Stimulated activated CD8-positive, alpha-beta memory T cell treated with anti-CD3 and anti-CD28 coated beads, Interleukin-12 subunit alpha, Interleukin-12 subunit beta, amount 100 ng/mL, for 1 hour (primary cell): ENCODE data around the gene PIGQ.
"Not testable (repeated sequence)": the region's sequence is repeated elsewhere in the genome, so short reads cannot be mapped to it uniquely, and the experiment has no call there.

Source experiments
- DNase-seq: peaks from one replicate; pipeline ENCODE4 v3.0.0-alpha.2; 2020; ENCODE audit warnings: low read depth

Gene PIGQ

DNA sequence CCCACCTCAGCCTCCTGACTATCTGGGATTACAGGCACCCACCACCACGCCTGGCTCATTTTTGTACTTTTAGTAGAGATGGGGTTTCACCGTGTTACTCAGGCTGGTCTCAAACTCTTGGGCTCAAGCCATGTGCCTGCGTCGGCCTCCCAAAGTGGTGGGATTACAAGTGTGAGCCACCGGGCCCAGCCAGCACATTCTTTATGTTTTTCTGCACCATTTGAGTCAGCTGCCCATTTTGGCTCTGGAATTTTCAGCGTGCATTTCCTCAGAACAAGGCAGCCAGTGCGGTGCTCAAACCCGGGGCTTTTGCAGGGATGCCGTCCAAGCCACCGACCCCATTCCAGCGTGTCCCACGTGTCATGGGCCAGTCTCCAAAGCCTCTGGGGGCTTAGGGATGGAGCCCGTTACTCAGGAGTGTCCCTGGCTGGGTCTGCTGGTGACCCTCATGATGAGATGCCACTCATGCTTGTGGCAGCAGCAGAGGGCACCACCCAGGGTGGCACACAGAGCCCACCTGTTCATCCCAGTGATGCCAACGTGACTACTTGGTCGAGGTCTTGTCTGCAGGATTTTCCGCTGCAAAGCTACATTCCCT lies 16.4 kb downstream of the PIGQ start:
- no peak for DNase-seq

DNA sequence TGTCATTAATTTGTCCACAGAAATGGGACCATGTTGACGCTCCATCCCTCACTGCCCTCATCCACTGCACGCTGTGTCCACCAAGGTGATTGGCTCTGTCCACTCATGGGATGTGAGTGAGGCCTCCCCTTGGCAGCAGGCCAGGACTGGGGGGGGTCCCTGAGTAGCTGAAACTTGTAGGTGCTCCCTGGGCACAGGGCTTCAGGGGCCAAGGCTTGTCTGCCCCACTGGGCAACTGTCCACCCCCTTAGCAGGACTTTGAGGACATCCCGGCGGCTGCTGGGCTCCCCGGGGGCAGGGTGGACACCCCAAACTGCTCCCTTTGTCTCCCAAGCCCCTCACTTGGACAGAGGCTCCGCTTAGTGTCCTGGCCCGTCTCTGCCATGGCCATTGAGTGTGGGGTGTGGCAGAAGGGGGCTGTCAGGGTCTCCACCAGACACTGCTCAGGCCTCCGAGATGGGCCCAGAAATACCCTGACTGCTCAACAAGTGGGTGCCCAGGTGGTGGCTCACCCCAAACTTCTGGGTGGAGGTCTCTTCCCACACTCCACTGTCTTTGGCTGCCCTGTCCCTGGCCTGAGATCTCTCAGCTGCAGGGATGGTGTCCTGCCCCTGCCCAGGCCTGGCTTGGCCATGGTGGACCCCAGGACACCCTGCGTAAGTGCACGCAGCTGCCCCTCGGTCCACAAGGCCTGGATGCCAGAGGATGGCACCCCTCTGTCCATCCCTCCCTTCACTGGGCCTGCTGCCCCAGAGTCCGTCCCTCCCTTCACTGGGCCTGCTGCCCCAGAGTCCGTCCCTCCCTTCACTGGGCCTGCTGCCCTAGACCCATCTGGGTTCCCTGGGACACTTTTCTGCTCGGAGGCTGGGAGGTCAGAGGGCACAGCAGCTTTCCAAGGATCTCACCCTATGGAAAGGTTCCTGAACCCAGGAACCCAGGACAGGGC lies 17.1 kb downstream of the PIGQ start:
- no peak for DNase-seq

DNA sequence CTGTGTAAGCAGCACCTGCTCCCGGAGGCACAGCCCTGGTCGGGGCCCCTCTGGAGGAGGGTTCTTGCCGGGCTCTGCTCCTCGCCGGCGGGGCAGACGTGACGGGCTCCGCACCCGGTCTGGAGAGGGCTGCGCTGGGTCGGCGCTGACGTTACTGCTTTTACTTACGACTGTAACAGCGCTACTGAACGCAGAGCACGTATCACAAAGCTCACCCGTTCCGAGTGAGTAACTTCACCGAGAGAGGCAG lies 18.8 kb downstream of the PIGQ start:
- DNase-seq, result peak; percentile 29

DNA sequence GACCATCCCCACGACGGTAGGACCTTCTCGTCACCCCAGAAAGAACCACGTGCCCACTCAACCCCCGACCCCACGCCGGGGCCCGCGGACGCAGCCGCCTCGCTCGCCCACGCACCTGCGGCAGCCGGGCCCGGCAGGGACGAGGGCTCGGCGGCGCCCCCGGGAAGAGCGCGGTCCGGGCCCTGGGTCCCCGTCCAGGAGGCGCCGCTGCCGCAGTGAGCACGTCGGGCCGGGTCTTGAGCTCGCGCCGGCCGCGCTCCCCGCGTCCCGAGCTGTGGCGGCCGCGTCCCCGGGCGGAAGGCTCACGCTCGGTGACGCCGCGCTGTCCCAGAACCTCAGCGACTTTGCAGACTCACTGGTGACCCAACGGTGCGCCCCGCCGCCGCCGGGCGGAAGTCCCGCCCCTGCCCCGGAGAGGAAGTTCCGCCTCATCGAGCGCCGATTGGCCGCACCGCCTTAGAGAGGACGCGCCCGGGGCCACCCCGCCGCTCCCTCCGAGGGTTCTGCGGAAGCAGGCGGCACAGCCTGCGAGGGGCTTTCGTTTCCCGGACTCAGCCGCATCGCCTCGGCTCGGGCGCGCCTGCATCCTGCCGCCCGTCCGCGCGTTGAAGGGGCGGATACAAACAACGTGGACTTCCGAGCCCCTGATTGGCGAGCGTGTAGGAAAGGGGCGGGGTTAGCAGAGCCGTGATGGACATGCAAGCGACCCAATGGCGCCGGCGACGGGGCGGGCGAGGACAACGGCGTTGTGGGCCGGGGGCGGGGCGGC lies 19.3 kb downstream of the PIGQ start:
- DNase-seq, result peak; percentile 96

DNA sequence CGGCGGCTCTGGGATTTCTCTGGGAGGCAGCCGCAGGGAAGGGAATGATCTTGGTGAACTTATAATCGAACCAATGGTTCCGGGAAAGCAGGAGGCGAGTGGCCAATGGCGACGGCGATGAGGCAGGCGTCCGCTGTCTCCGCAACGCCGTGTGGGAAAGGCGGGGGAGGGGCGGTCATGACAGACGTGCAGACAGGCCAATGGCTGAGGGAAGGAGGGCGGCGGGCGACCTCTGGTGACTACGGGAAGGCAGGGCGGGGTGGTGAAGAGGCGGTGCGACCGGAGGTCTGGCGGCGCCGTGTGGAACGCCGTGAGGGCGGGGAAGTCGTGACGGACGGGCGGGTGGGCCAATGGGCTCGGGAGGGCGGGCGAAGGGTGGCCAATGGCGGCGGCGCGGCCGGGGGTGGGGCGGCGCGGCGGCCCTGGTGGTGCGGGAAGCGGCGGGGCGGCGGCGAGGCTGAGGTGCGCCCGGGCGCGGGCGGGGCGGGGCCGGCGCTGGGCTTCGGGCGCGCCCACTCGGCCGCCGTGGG lies 20.0 kb downstream of the PIGQ start, which contains the start of gene RAB40C:
TSS of gene RAB40C (plus strand) at position 409 of the 530 bp plus-strand sequence. CDS start 226 bp downstream, outside the sequence.
- DNase-seq, result peak; percentile 98

DNA sequence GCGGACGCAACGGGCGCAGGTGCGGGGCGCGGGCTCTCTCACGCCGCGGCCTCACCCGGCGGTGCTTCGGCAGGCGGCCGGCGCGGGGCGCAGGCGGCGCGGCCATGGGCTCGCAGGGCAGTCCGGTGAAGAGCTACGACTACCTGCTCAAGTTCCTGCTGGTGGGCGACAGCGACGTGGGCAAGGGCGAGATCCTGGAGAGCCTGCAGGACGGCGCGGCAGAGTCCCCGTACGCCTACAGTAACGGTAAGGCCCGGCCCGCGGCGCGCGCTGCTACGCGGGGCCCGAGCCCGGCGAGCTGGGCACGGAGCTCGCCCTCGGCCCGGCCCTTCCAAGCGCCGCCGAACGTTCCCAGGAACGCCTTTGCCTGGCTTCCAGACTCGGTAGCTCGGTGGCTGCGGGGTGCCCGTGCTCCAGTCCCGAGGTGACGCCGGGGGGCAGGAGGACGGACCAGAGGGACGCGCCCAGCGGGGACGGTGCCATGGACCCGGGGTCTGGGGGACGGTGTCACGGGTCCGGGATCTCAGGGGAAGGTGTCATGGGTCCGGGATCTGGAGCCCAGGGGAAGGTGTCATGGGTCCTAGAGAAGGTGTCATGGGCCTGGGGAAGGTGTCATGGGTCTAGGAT lies 20.5 kb downstream of the PIGQ start:
- DNase-seq, result no peak

DNA sequence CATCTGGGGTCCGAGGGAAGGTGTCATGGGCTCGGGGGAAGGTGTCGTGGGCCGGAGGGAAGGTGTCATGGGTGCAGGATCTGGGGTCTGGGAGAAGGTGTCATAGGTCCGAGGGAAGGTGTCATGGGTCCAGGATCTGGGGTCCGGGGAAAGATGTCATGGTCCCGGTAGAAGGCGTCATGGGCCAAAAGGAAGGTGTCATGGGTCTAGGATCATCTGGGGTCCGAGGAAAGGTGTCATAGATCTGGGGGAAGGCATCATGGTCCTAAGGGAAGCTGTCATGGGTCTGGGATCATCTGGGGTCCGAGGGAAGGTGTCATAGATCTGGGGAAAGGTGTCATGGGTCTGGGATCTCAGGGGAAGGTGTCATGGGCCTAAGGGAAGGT lies 21.0 kb downstream of the PIGQ start:
- no peak for DNase-seq

DNA sequence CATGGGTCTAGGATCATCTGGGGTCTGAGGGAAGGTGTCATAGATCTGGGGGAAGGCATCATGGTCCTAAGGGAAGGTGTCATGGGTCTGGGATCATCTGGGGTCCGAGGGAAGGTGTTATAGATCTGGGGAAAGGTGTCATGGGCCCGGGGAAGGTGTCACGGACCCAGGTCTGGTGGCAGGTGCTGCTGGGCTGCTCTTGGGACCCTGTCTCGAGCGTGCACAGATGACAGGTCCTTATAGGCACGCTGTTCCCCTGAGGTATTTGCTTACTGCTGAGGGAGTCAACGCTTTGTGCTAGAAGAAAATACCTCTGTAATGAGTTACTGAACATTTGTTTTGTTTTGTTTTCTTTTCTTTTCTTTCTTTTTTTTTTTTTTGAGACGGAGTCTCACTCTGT lies 21.5 kb downstream of the PIGQ start:
- no peak for DNase-seq

DNA sequence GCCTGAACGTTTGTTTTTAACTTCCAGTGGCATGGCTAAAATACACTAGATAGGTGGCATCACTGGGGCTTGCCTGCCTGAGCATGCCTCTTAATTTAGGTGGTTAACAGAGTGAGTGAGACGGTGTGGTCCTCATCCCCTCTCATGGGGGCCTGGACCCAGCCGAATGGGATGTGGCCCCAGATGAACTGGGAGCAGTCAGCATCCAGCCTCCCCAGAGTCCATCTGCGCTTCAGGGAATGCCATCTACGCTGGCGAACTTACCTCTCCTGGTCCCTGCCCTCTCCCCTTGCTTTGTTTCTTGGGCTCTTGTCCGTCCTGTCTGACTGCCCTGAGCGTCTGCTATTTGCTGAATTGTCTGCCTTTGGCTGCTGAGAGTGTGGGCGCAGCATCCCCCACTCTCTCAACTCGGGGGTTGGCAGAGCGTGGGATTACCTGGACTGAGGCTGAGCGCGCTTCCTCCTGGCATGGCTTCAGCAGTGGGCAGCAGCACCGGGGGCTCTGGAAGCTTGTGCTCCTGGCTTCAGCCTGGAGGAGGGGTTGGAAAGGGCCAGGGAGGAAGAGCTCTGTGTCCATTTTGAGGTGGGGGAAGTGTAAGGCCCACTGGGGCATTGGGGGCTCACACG lies 22.2 kb downstream of the PIGQ start:
- DNase-seq, result no peak

DNA sequence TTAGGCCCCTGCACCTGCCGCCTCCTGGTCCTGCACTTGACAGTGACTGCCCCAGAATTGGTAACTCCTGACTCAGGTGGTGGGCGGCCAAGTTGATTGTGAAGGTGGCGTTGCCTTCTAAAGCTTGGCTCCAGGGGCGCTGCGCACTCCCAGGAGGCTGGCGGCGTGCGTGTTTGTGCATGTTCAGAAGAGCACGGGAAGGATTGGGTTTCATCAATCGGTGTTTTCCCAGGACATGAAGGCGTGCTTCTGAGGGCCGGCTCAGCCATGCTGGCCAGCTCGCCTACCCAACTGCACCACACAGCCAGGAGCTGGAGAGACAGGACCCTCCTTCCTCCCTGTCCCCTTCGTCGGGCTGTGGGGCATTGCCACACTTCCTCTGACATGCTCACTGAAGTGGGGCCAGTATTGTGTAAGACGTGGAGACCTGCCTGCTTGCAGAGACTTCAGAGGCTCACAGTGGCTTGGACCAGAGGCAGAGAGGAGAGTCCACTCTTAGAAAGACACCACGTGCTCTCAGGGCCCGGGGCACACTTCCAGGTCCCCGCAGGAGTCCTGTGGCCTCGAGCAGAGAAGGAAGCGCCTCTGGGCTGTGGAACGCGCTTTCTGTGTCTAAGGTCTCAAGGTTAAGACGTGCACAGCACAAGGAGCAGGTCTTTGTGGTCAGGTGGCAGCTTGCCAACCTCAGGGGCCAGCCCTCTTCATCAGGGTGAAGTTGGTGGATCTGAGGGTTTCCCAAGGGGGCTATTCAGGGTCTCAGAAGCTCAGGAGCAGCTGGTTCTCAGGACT lies 22.9 kb downstream of the PIGQ start:
- no peak for DNase-seq

DNA sequence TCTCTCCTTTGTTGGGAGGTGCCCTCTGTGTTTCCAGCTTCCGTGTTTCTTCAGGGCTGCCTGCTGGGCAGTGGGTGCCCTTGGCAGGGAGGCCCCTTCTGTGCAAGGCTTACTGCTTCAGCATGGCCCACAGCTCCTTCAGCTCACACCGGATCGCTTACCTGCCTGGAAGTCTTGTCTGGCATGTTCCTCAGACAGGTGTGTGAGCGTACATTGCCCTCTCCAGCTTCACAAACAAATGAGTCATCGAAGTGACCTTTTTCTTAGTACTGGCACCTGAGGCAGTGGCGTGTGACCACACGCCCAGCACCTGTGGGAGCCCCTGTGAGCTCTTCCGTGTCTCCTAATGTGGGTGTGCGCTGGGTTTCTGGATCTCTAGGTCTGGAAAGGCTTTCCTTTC lies 23.6 kb downstream of the PIGQ start:
- DNase-seq, result no peak

DNA sequence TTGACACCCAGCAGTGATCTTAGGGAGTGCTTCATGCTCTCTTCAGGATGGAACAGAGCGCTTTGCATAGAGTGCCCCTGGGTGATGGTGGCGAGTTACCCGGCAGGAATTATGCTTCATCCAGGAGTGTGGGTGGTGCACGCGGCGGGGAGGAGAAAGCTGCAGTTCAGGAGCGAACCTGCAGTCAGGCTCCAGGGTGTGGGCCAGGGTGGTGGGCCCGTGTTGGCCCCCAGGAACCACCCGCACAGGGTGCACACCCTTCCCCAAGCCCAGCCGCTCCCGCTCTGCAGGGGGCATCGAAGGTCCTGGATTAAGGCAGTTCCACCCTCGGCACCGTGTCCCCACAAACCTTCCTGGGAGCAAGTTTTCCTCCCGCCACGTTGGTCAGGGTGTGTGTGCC lies 24.0 kb downstream of the PIGQ start:
- no peak for DNase-seq

DNA sequence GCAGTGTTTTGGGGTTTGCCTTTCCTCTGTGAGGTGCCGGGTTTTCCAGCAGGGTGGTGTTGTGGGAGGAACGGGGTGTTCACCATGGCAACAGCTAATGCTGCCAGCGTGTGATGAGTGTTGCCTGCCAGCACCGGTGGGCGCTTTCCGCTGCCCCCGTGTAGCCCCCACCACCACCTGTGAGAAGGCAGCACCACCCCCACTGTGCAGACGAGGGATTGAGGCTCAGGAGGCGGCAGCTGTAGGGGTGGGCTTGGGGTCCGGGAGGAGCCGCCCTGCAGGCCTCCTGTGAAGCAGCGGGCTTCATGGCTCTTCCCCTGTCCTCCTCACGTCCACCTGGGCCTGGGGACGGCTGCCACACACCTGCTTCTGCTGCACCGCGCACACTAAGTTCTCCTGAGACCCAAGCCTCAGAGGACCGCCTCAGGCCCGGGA lies 25.3 kb downstream of the PIGQ start:
- no peak for DNase-seq

DNA sequence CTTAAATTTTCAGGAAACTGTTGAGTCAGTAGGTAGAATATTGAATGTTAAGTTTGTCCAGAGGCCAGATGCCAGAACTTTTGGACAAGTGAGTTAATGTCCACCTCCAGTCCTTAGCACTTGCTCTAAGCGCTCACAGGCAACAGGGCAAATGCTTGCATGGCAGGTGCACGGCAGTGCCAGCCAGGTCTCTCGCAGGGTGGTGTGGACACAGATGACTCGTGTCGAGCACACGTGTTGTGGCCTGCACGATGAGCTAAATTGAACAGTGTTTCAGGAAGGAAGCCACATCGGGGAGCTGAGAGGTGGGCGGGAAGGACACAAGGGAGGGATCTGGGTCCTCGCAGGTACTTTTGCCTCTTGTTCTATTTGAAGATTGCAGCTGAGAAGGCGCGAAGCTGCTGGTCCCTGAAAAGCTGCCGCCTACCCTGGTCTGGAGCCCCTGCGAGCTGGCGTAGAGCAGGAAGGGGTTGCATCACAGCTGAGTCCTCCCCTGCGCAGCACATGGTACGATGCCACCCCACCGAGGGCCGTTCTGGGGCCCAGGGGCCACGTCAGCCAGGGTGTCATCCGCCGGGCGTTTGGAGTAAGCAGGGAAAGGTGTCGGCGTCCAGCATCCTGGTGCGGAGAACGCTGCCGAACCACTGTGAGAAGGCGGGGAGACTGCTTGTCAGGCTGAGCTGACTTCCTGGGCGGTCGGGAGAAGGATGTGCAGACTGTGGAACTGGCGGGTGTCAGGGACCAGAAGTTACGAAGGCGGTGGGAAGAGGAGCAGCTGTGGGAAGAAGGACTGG lies 26.4 kb downstream of the PIGQ start:
- no peak for DNase-seq

DNA sequence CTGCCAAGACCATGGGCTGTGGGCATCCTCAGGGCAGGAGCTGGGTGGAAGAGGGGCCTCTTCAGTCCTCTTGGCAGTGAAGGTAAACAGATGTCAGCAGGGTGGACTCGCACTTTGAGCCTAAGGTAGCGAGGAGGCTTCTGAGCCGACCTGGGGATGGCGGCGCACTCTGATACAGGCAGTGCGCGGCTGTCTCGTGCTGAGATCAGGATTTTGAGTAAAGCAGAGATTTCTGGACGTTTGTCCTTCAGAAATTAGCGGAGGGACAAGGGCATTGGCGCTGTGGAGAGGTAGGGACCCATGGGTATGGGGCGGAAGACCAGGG lies 26.9 kb downstream of the PIGQ start:
- DNase-seq, result no peak

DNA sequence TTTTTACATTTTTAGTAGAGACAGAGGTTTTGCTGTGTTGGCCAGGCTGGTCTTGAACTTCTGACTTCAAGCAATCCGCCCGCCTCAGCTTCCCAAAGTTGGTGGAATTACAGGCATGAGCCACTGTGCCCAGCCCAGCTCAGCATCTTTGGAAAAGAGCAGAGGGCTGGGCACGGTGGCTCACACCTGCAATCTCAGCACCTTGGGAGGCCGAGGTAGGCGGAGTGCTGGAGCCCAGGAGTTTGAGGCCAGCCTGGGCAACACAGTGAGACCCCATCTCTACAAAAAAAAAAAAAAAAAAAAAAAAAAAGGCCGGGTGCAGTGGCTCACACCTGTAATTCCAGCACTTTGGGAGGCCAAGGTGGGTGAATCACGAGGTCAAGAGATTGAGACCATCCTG lies 27.9 kb downstream of the PIGQ start:
- not testable (repeated sequence) for DNase-seq

DNA sequence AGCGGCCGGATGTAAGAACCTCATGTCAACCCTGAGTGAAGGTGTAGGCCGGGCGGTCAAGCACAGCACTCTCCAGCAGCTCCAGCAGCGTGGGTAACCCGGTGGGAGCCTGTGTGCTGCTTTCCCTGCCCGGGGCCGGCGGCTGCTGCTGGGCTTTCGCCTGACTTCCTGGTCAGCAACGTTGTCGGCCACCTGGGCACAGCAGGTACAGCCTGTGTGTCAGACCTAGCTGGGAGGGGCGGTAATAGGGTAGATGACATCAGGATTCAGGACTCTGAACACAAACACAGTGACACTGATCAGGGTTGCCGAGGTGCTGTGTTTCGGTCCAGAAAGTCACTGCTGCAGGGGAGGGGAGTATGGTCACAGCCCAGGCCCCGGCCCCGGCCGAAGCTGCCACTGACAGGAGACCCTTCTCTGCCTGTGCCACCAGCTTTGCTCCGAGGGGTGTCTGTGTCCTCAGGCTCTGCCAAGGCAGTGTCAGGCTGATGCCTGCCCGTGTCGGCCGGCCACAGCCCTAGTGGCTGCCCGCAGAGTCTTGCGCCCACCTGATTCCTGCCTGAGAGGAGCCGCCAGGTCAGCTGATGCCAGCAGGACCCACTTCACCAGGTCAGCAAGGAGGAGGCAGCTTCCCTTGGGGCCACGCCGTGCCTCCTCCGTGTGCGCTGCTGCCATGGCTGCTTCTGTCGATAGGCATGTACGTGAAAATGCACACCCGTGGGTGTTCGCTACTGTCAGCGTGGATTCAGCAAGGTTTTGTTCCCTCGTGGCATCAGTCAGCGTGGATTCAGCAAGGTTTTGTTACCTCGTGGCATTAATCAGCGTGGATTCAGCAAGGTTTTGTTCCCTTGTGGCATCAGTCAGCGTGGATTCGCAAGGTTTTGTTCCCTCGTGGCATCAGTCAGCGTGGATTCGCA lies 29.3 kb downstream of the PIGQ start:
- DNase-seq, result no peak

DNA sequence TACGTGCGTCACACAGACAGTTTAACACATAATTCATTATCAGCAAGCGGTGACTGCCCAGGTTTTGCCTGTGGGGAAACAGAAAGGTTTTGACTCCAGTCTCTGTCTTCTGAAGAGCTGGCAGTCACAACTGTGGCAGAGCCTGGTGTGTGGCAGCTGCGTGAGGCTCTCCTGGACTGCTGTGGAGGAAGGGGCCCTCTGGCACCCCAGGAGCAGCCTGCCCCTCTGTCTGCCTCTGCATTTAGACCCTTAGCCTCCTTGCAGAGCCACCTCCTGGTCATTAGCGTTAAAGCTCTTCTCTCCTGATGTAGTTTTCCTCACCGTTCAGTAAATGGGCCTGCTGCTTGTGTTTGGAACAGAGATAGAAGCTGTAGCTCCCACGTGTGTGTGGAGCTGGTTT lies 31.0 kb downstream of the PIGQ start:
- no peak for DNase-seq

DNA sequence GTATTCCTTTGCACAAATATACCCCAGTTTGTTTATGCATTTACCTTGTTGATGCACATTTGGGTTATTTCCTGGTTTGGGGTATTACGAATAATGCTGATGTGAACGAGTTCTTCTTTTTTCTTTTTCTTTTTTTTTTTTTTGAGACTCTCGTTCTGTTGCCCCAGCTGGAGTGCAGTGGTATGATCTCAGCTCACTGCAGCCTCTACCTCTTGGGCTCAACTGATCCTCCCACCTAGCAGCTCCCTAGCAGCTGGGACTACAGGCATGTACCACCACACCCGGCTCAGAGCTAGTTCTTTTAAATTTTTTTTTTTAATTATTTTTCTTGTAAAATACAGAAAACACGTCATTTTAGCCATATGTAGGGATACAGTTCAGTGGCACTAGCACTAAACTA lies 34.2 kb downstream of the PIGQ start:
- DNase-seq, result no peak
